Small intestine (tissue), 7 donors: ENCODE data around the gene SCN4B. TPM values are rescaled to one million over a fixed set of nuclear protein-coding genes. Genes with fewer than 3 reads are reported as not detected.

Experiments
- DNase-seq, 2 donors: peaks; one replicate each; pipeline versions ENCODE4 v3.0.0 to v3.0.0-alpha.2; 2013
- FAIRE-seq: peaks from 2 replicates; lab custom pipeline; 2012; peaks lifted over from hg19 to GRCh38; lab: Jason Lieb, UNC
- H3K27ac ChIP-seq, 3 donors: one replicate each; pipeline ENCODE4 v1.5.1; 2013; ENCODE audit warnings: low read length in 2 of 3, mild to moderate bottlenecking in 2 of 3, control low read depth in 1 of 3, inconsistent platforms in 1 of 3, low read depth in 1 of 3, moderate library complexity in 1 of 3
- H3K27me3 ChIP-seq, 3 donors: one replicate each; pipeline ENCODE4 v1.6.1; 2013; ENCODE audit warnings: low read length in 3 of 3, inconsistent platforms in 1 of 3; ENCODE audit not compliant: control insufficient read depth in 3 of 3, insufficient read depth in 3 of 3
- H3K36me3 ChIP-seq, 3 donors: one replicate each; pipeline ENCODE4 v1.6.1; 2013; ENCODE audit warnings: low read length in 3 of 3, inconsistent platforms in 1 of 3, low read depth in 1 of 3, mild to moderate bottlenecking in 1 of 3, moderate library complexity in 1 of 3; ENCODE audit not compliant: control insufficient read depth in 3 of 3, insufficient read depth in 2 of 3
- H3K4me1 ChIP-seq, 3 donors: one replicate each; pipeline ENCODE4 v1.6.1; 2013; ENCODE audit warnings: low read length in 2 of 3, inconsistent platforms in 1 of 3, low read depth in 1 of 3, mild to moderate bottlenecking in 1 of 3, moderate library complexity in 1 of 3; ENCODE audit not compliant: control insufficient read depth in 3 of 3, insufficient read depth in 2 of 3
- H3K4me3 ChIP-seq, 3 donors: one replicate each; pipeline ENCODE4 v1.5.1; 2013; ENCODE audit warnings: low read length in 3 of 3, control low read depth in 1 of 3, inconsistent platforms in 1 of 3, low read depth in 1 of 3, mild to moderate bottlenecking in 1 of 3, moderate library complexity in 1 of 3
- H3K9me3 ChIP-seq, 2 donors: one replicate each; pipeline ENCODE4 v1.6.1; 2013; ENCODE audit warnings: low read depth in 1 of 2, low read length in 1 of 2; ENCODE audit not compliant: control insufficient read depth in 2 of 2, insufficient read depth in 1 of 2
- WGBS, 3 donors: extraction: QIAGEN DNeasy Blood & Tissue Kit; methylation state at CpG; one replicate each; pipeline ENCODE4 v1.1.7; 2013; 5-methylcytosine and 5-hydroxymethylcytosine counted together
- polyA plus RNA-seq, 4 donors: library from polyadenylated mRNA; stranded (reverse) in 3 of 4; unstranded in 1 of 4; fragments of 200-250 nt in 3 of 4; fragments of 120-200 nt in 1 of 4; gene quantifications; one replicate each; pipeline versions ENCODE4 v1.2.1 to v1.2.3, GENCODE V29; 2013
- donor health status: healthy with polysubstance abuse.
- donor health status: control.
- donor health status: control.
- donor health status: Bipolar disorder and iron deficiency.
- donor health status: healthy.

The SCN4B gene
- polyA plus RNA-seq, 4 donors: 0.45 to 3.8 (median 2.1) TPM

- FAIRE-seq: no peak
These were observed 64.1 kb downstream of the SCN4B start for GRCh38 chr11:118088531-118088930.

GRCh38 chr11:118087931-118088330 is 64.7 kb downstream of the SCN4B start:
- no peak for DNase-seq
- peaks cover 0 to 44% (median 0%) of the 10 kb centered on the region in 3 donors for H3K36me3 ChIP-seq
- peaks cover 2 to 47% (median 9%) of the 10 kb centered on the region in 3 donors for H3K4me1 ChIP-seq
- no peak overlapping the region for H3K4me3 ChIP-seq
- WGBS, 3 donors: 88 to 95% (median 91%) methylated on average over 6 of the region's 6 CpGs
- H3K9me3 ChIP-seq: peaks cover 0 to 12% of the 10 kb centered on the region in 2 donors
- no peak overlapping the region for H3K27ac ChIP-seq
- H3K27me3 ChIP-seq: no peaks in the 10 kb centered on the region
- FAIRE-seq: no peak

More at GRCh38 chr11:118088531-118088930, 64.1 kb downstream of the SCN4B start:
- Histone ChIP-seq H3K9me3 (peaks cover 0 to 12% of the 10 kb centered on the region in 2 donors), H3K4me1 (peaks cover 0 to 47% (median 9%) of the 10 kb centered on the region in 3 donors), H3K27ac (no peak overlapping the region), H3K4me3 (no peak overlapping the region), H3K27me3 (no peaks in the 10 kb centered on the region), H3K36me3 (peaks cover 0 to 48% (median 0%) of the 10 kb centered on the region in 3 donors)
- DNase-seq: peak in 1 of 2 donors; percentile 30
- WGBS, 3 donors: 63 to 81% (median 70%) methylated on average over 4 of the region's 4 CpGs

GRCh38 chr11:118086913-118087768 is 65.5 kb downstream of the SCN4B start, which contains the start of gene SMIM35:
Gene SMIM35, minus strand, starts transcription at chr11:118086963. Its CDS starts 206 bp downstream, at chr11:118086757.
- 69 to 74% (median 73%) methylated on average over 5 of the region's 5 CpGs for WGBS, 3 donors
- FAIRE-seq (no peak), DNase-seq (no peak)
- no peak within 1 kb of the TSS for H3K4me3 ChIP-seq
- H3K27me3 ChIP-seq: no peaks in the 10 kb centered on the region
- H3K36me3 ChIP-seq: peaks cover 0 to 42% (median 0%) of the 10 kb centered on the region in 3 donors
- H3K4me1 ChIP-seq: peaks cover 2 to 45% (median 8%) of the 10 kb centered on the region in 3 donors
- H3K27ac ChIP-seq: no peak within 1 kb of the TSS
- peaks cover 0 to 12% of the 10 kb centered on the region in 2 donors for H3K9me3 ChIP-seq

GRCh38 chr11:118084656-118085055 is 68.0 kb downstream of the SCN4B start:
- Histone ChIP-seq H3K36me3 (peaks cover 0 to 62% (median 0%) of the 10 kb centered on the region in 3 donors), H3K4me3 (no peak overlapping the region), H3K27ac (peak overlapping the region in 1 of 3 donors; percentile 81), H3K4me1 (peaks cover 0 to 39% (median 5%) of the 10 kb centered on the region in 3 donors), H3K9me3 (peaks cover 0 to 12% of the 10 kb centered on the region in 2 donors), H3K27me3 (no peaks in the 10 kb centered on the region)
- FAIRE-seq: no peak
- no peak for DNase-seq

- Histone ChIP-seq H3K4me3 (no peak overlapping the region), H3K9me3 (peaks cover 0 to 12% of the 10 kb centered on the region in 2 donors), H3K27me3 (no peaks in the 10 kb centered on the region), H3K36me3 (peaks cover 0 to 66% (median 0%) of the 10 kb centered on the region in 3 donors), H3K4me1 (peaks cover 0 to 43% (median 6%) of the 10 kb centered on the region in 3 donors), H3K27ac (peak overlapping the region; percentile 9 to 81 (median 71))
- DNase-seq (peak; percentile 85 to 88), FAIRE-seq (no peak)
- WGBS, 3 donors: 9 to 21% (median 11%) methylated on average over 4 of the region's 4 CpGs
These were observed 68.4 kb downstream of the SCN4B start for GRCh38 chr11:118084247-118084646.

Other genes starting within 250 kb of the SCN4B start
- gene TMPRSS13, start 223.4 kb downstream of the SCN4B start, polyA plus RNA-seq: 1 to 10 TPM in 1 of 4 donors, under 1 TPM in 1, not detected in 2; 0.18 to 6.8 TPM
- gene IL10RA, start 166.4 kb downstream of the SCN4B start, polyA plus RNA-seq: 1 to 10 TPM; 1.1 to 9.3 (median 6.1) TPM
- gene TMPRSS4, start 75.7 kb downstream of the SCN4B start, polyA plus RNA-seq: 100 to 1,000 TPM in 1 of 4 donors, 10 to 100 TPM in 3; 20.0 to 117 (median 44.3) TPM
- gene SMIM35, start 65.9 kb downstream of the SCN4B start, polyA plus RNA-seq: under 1 TPM in 2 of 4 donors, not detected in 2; 0.03 to 0.44 TPM
- 1 to 10 TPM in 2 of 4 donors, under 1 TPM in 1, not detected in 1; under 0.01 to 2.3 (median 1.0) TPM for gene SCN2B, start 23.8 kb upstream of the SCN4B start, polyA plus RNA-seq
- gene JAML, start 72.2 kb upstream of the SCN4B start, polyA plus RNA-seq: 10 to 100 TPM in 2 of 4 donors, 1 to 10 TPM in 2; 4.2 to 33.9 (median 13.3) TPM
- gene MPZL3, start 99.5 kb upstream of the SCN4B start, polyA plus RNA-seq: 10 to 100 TPM in 1 of 4 donors, 1 to 10 TPM in 3; 3.0 to 24.9 (median 4.0) TPM
- 10 to 100 TPM in 2 of 4 donors, 1 to 10 TPM in 2; 1.6 to 44.2 (median 15.3) TPM for gene MPZL2, start 111.5 kb upstream of the SCN4B start, polyA plus RNA-seq
- 10 to 100 TPM in 1 of 4 donors, 1 to 10 TPM in 3; 5.9 to 13.8 (median 7.1) TPM for gene CD3E, start 151.9 kb upstream of the SCN4B start, polyA plus RNA-seq
- 10 to 100 TPM in 1 of 4 donors, 1 to 10 TPM in 3; 5.4 to 14.6 (median 7.0) TPM for gene CD3D, start 189.9 kb upstream of the SCN4B start, polyA plus RNA-seq
- gene CD3G, start 191.5 kb upstream of the SCN4B start, polyA plus RNA-seq: 1 to 10 TPM in 3 of 4 donors, under 1 TPM in 1; 0.45 to 7.3 (median 1.4) TPM
- gene UBE4A, start 206.8 kb upstream of the SCN4B start, polyA plus RNA-seq: 10 to 100 TPM; 11.3 to 42.3 (median 14.2) TPM
- gene ATP5MG, start 248.8 kb upstream of the SCN4B start, polyA plus RNA-seq: 100 to 1,000 TPM; 234 to 332 (median 284) TPM